Measurements from ENCODE around the gene EMC9.

EMC9 gene

GRCh38 chr14:24144451-24144850 is 3.1 kb upstream of the EMC9 start:
- no peak for DNase-seq (ENCODE audit: low read depth)
- no peak for TF ChIP-seq CTCF (IDR thresholded peaks at IDR 0.05; ENCODE audit: insufficient read depth, low read depth, low read length, missing control alignments)
- H3K4me3 ChIP-seq (ENCODE audit: low read length), result no peak overlapping the region

GRCh38 chr14:24143511-24143910 is 2.1 kb upstream of the EMC9 start:
- DNase-seq (ENCODE audit: low read depth), result no peak
- TF ChIP-seq CTCF (IDR thresholded peaks at IDR 0.05; ENCODE audit: insufficient read depth, low read depth, low read length, missing control alignments), result no peak
- no peak overlapping the region for H3K4me3 ChIP-seq (ENCODE audit: low read length)

GRCh38 chr14:24139272-24139934 is 2.0 kb downstream of the EMC9 start:
- no peak for TF ChIP-seq CTCF (IDR thresholded peaks at IDR 0.05; ENCODE audit: insufficient read depth, low read depth, low read length, missing control alignments)

GRCh38 chr14:24138396-24139271 is 2.8 kb downstream of the EMC9 start:
- DNase-seq (ENCODE audit: low read depth), result no peak
- no peak overlapping the region for H3K4me3 ChIP-seq (ENCODE audit: low read length)
- TF ChIP-seq CTCF (IDR thresholded peaks at IDR 0.05; ENCODE audit: insufficient read depth, low read depth, low read length, missing control alignments), result no peak

More at GRCh38 chr14:24139272-24139934, 2.0 kb downstream of the EMC9 start:
- DNase-seq (ENCODE audit: low read depth), result no peak
- H3K4me3 ChIP-seq (ENCODE audit: low read length), result peak overlapping the region; percentile 1

GRCh38 chr14:24137529-24138395 is 3.6 kb downstream of the EMC9 start:
- DNase-seq (ENCODE audit: low read depth), result no peak
- no peak for TF ChIP-seq CTCF (IDR thresholded peaks at IDR 0.05; ENCODE audit: insufficient read depth, low read depth, low read length, missing control alignments)
- no peak overlapping the region for H3K4me3 ChIP-seq (ENCODE audit: low read length)

GRCh38 chr14:24136684-24137528 is 4.5 kb downstream of the EMC9 start:
- TF ChIP-seq CTCF (IDR thresholded peaks at IDR 0.05; ENCODE audit: insufficient read depth, low read depth, low read length, missing control alignments), result no peak
- no peak for DNase-seq (ENCODE audit: low read depth)
- peak overlapping the region; percentile 69 for H3K4me3 ChIP-seq (ENCODE audit: low read length)
